Measurements from ENCODE around the gene LY6G6F.

Gene LY6G6F

DNA sequence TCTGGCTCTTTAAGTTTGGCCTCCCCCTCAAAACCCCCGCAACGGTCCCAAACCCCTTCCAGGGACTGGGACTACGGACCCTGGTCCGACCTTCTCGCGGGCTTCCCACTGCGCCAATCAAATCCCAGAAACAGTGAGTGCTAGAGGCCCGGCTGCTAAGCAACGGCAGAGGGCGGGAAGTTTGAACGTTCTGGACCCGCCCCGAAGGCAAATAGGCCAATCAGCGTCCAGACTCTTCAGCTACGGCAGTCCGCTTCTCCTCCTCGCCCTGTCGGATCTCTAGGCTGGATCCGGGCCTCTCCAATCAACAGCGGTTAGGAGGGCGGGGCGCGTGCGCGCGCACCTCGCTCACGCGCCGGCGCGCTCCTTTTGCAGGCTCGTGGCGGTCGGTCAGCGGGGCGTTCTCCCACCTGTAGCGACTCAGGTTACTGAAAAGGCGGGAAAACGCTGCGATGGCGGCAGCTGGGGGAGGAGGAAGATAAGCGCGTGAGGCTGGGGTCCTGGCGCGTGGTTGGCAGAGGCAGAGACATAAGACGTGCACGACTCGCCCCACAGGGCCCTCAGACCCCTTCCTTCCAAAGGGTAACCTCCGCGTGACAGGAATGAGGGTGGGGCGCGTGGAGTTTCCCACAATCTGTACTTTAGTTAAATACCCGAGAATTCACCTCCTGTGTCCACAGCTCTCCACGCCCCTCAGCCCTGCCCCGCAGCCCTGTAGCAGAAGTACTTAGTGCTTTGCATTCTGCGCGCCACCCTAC lies 33.2 kb downstream of the LY6G6F start, which contains the start of gene MSH5:
MSH5 (plus strand) TSS at position 367 of the 758 bp plus-strand sequence. CDS start 462 bp downstream, outside the sequence.
- peak; percentile 98 for DNase-seq (ENCODE audit: low spot score)

DNA sequence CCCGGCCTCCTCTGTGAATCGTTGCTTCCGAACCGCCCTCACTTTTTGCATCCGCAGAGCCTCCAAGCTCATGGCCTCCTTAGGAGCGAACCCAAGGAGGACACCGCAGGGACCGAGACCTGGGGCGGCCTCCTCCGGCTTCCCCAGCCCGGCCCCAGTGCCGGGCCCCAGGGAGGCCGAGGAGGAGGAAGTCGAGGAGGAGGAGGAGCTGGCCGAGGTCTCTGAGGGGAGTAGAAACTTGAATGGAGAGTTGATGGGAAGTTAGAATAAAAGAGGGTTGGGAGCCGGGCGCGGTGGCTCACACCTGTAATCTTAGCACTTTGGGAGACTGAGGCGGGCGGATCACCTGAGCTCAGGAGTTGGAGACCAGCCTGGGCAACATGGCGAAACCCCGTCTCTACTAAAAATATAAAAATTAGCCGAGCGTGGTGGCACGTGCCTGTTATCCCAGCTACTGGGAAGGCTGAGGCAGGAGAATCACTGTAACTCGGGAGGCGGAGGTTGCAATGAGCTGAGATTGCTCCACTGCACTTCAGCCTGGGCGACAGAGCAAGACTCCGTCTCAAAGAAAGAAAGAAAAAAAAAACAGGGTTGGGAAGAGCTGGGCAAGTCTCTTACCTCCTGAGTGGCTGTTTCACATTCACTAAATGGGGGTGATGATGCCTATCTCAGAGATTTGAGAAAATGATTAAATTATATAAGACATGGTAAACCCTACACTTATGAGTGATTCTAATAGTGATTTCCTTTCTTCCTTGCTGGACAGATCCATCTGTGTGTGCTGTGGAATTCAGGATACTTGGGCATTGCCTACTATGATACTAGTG lies 33.9 kb downstream of the LY6G6F start:
- DNase-seq (ENCODE audit: low spot score), result no peak

DNA sequence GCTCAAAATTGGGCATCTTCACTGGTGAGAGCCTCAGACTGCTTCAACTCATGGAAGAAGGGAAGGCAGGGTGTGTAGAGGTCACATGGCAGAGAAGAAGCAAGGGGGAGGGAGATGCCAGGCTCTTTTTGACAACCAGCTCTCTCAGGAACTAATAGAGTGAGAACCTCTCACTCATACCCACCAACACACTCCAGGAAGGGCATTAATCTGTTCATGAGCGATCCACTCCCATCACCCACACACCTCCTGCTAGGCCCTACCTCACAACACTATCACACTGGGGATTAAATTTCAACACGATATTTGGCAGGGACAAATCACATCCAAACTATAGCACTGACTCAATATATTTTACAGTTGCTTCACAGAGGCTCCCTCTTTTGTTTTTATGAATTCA lies 35.1 kb downstream of the LY6G6F start:
- no peak for DNase-seq (ENCODE audit: low spot score)

DNA sequence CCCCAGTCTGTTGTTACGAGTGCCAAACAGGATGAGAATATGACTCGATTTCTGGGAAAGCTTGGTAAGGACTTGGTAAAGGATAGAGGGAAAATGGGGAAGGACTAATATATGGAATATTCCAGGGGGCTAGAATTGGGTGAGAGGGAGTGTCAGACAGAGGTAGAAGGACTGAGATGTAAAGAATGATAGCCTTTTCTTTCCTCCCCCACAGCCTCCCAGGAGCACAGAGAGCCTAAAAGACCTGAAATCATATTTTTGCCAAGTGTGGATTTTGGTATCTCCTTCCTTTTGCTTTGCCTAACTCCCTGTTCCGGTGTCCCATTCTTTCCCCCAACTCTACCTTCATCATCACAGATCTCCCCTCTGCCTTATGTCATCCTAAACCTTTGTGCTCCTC lies 36.2 kb downstream of the LY6G6F start:
- DNase-seq (ENCODE audit: low spot score), result no peak

DNA sequence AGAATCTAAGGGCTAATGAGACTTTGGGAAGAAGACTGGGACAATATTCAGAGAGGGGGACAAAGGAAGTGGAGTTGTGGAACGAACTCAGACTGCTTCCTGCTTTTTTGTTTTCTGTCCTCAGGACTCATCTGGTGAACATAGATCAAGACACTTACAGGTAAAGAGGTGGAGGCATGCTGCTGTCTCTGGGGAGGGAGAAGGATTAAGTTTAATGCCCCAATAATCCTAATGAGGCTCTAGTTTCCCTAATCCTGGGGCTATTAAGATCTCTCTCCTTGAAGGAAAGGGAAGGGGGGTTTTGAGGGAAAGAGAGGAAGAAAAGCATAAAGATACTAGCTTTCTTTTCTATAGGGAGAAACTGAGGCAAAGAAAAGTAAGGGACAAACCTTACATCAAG lies 37.8 kb downstream of the LY6G6F start:
- no peak for DNase-seq (ENCODE audit: low spot score)

DNA sequence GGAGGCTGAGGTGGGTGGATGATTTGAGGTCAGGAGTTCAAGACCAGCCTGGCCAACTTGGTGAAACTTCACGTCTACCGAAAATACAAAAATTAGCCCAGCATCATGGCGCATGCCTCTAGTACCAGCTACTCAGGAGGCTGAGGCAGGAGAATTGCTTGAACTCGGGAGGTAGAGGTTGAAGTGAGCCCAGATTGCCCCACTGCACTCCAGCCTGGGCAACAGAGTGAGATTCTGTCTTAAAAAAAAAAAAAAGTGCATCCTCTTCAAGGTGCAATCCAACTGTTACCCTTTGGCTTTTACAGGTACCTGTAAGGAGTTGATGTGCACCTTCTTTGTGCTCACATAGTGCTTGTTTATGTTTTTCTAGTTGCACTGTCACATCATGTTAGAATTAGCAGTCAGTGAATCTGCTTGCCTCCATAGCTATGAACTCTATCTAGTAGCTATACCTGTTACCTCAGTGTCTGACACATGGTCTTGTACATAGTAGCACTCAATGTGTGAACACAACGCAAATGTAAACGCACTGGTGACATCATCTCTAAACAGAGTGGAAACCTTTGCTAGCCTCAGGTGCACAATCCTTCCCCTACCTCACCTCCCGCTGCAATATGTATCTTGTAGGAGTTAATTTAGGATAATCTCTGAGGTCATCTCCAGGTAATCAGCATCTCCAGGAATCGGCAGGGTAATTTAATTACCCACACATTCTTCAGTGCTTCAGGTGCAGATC lies 42.8 kb downstream of the LY6G6F start:
- DNase-seq (ENCODE audit: low spot score), result no peak

DNA sequence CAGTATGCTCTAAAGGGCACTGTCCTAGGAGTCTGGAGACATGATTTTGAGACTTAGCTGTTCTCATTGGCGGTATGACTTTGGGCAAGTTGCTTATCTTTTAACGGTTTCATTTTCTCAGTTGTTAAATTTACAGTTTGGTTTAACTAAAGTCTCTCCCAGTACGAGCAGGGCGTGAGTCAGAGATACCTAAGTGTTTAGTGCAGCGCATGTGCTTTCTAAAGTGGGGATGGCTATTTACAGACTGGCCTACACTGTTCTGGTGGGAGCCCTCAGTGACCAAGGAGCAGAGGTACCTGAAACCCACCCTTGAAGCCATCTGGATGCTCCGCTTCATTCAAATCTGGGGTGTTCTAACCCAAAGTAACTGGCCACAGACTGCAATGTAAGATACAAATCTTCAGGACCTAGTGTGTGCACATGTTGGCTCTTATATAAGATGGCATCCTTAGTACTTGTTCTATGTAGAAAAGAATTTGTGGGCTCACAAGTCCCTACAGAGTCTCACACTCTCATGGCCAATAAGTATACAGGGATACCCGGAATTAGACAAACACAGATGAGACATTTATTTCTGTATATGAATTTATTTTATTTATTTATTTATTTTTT lies 43.9 kb downstream of the LY6G6F start:
- no peak for DNase-seq (ENCODE audit: low spot score)

DNA sequence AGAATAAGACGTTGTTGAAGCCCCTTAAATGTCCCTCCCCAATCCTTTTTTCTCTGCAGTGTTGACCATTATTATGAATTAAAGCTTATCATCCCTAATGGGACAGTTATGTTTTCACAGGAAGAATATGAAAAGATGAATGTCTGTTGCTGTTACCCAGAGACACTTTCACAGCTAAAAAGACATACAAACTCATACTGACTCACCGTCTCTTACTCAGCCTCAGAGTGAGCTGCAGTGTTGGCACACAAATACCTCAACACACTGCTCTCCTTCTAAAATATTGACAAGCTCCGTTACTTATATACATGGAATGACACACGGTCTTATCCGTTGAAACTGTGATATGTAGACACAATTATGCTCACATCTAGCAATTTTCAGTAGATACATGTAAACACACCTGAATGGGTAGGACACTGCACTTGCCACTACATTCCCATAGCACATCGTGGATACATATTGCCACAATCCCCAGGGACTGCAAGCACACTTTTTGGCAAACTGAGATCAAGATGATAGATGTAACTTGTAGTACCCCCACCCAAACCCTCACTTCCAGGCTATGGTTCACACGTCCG lies 46.2 kb downstream of the LY6G6F start:
- no peak for DNase-seq (ENCODE audit: low spot score)

DNA sequence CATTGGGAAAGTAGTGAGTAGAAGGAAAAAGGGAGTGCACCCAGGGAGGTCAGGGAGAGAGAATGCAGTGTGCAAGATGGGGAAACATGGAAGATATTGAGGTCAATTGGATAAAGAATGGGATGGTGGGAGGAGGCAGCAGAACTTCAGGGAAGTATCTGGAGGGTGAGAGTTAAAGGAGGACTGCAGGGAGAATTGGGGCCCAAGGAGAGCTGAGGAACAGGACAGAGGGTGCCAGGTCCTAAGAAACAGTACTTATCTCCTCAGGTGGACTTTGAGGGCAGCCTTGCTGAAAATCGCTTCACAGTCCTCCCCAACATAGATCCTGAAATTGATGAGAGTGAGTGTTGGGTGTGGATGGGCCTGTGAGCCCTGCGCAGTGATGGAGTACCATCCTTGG lies 51.6 kb downstream of the LY6G6F start:
- no peak for DNase-seq (ENCODE audit: low spot score)
